Fibroblast of the aortic adventitia (primary cell): ENCODE results near the gene UBAC2. TPM values are rescaled to one million over a fixed set of nuclear protein-coding genes. Genes with fewer than 3 reads are reported as not detected.
A peak's percentile ranks its signal among the peaks of the same experiment; 100 is the strongest.

Source experiments
- DNase-seq: peaks from one replicate; pipeline ENCODE4 v3.0.0-alpha.2; 2010; ENCODE audit warnings: low read depth
- H3K4me3 ChIP-seq: 2 replicates; pipeline ENCODE4 v1.5.1; 2011; ENCODE audit warnings: low read depth, mild to moderate bottlenecking, control low read depth, low read length, moderate library complexity
- CTCF ChIP-seq: IDR thresholded peaks from 2 replicates; pipeline ENCODE4 v1.5.1; 2011; ENCODE audit warnings: mild to moderate bottlenecking, low read length, control low read depth, inconsistent platforms; ENCODE audit not compliant: insufficient read depth
- total RNA-seq: library from RNA; depleted of rRNA; stranded (reverse); fragments of >200 nt; gene quantifications from 2 replicates; pipeline ENCODE4 v1.2.3, GENCODE V29; 2012; ENCODE audit warnings: low replicate concordance

The UBAC2 gene
- total RNA-seq, 1 donor = 33.8 TPM

- DNase-seq = peak; percentile 36
- no peak for TF ChIP-seq CTCF
- no peak overlapping the region for H3K4me3 ChIP-seq
These were observed 111.3 kb downstream of the UBAC2 start for GRCh38 chr13:99311748-99312492.

DNA sequence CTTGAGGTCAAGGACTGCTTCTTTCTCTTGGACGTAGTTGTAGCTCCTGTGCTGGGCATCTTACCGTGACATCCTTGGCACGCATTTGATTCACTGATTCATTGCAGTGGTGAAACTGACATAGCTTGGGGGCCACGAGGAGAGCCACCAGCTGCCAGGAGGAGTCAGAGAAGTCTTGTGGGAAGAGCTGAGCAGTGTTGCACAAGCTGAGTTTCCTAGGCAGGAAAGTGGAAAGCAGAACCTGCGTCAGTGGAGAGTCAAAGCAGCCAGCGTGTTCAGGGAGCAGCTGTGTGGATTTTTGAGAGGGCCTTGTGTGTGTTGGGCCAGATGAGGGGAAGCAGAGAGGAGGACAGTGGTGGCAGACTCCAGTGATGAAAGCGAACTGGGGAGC, 111.8 kb downstream of the UBAC2 start:
- TF ChIP-seq CTCF = no peak
- peak; percentile 74 for DNase-seq

DNA sequence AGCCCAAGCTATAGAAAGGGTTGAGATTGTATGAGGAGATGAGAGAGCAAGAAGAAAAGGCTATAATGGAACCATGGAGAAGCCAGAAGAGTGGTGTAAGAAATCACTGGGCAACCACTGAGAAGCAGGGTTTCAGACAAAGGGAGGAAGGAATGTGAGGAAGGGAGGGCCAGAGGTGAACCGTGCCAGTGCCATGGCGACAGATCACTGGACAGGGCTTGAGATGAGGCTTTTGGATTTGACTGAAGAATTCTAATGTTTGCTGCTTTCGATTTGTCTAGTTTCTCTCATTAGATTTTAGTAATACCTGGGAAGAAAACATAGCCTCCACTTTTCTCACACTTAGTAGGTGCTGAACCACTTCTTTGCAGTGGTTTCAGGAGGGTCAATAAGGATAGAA, 112.8 kb downstream of the UBAC2 start:
- no peak for TF ChIP-seq CTCF
- no peak for DNase-seq
- no peak overlapping the region for H3K4me3 ChIP-seq

More for the DNA sequence above, 111.8 kb downstream of the UBAC2 start:
- no peak overlapping the region for H3K4me3 ChIP-seq

- TF ChIP-seq CTCF = no peak
- H3K4me3 ChIP-seq = no peak overlapping the region
- no peak for DNase-seq
These were observed 113.3 kb downstream of the UBAC2 start for GRCh38 chr13:99313941-99314340.

DNA sequence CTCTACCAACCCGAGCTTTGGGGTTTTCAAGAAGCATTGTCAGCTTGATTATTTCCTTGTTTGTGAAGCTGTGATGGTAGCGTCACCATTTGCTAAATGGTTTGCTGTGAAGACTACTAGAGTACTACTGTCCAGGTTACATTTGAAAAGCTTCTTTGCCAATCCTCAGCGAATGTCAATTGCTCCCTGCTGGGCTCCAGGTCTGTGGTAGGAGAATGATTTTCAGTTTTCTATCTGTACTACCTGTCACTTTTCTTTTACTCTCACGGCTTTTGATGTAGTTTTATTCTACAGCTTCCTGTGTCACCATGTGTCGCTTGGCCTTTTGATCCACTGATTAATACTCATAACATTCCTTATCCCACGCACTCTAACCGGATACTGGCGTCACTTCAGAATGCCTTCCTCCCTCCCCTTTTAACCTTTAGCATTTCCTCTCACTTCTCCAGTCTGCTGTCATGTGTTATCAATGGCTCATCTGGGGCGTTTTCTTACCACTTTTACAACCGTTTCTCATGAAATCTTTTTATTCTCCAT, 114.1 kb downstream of the UBAC2 start:
- no peak for DNase-seq
- no peak for TF ChIP-seq CTCF
- H3K4me3 ChIP-seq = no peak overlapping the region

DNA sequence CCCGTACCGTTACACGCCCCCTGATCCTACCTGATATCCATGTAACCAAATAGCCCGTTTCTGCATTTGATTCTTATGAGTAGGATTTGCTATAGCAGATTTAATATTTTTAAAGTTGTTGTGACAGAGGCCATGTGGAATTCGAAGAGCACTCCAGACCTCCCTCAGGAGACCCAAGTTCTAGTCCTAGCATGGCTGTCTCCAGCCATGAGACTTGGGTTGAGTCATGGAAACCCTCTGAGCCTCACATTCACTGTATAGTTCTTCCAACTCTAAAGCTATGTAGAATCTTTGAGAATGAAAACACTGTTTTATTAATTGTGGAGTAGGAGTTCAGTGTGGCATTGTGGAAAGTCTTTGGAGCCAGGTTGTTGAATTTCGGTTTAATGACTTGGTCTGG, 114.5 kb downstream of the UBAC2 start:
- TF ChIP-seq CTCF = no peak
- DNase-seq = no peak
- no peak overlapping the region for H3K4me3 ChIP-seq
